Neuronal stem cell (in vitro differentiated cells): Measurements from ENCODE around the gene HAUS6.
"Not testable (repeated sequence)": the region's sequence is repeated elsewhere in the genome, so short reads cannot be mapped to it uniquely, and the experiment has no call there.

Experiments
- DNase-seq: peaks from one replicate; pipeline ENCODE4 v3.0.0-alpha.2; 2013; ENCODE audit warnings: low spot score
- H2AFZ ChIP-seq: one replicate; pipeline ENCODE4 v1.6.1; 2013; ENCODE audit warnings: mild to moderate bottlenecking, low read length, inconsistent platforms
- H2AK5ac ChIP-seq: 2 replicates; pipeline ENCODE4 v1.6.1; 2013; ENCODE audit warnings: low read depth, mild to moderate bottlenecking, inconsistent platforms, low read length, moderate library complexity, mixed read lengths
- H2BK120ac ChIP-seq: 2 replicates; pipeline ENCODE4 v1.6.1; 2013; ENCODE audit warnings: low read depth, mild to moderate bottlenecking, inconsistent platforms, low read length, moderate library complexity, mixed read lengths
- H2BK12ac ChIP-seq: one replicate; pipeline ENCODE4 v1.6.1; 2013; ENCODE audit warnings: low read length, inconsistent platforms
- H2BK15ac ChIP-seq: 2 replicates; pipeline ENCODE4 v1.6.1; 2013; ENCODE audit warnings: mild to moderate bottlenecking, low read length, inconsistent platforms, mixed read lengths
- H2BK5ac ChIP-seq: one replicate; pipeline ENCODE4 v1.6.1; 2013; ENCODE audit warnings: inconsistent platforms, mild to moderate bottlenecking, low read length, moderate library complexity
- H3K14ac ChIP-seq: one replicate; pipeline ENCODE4 v1.6.1; 2013; ENCODE audit warnings: low read length, inconsistent platforms
- H3K18ac ChIP-seq: 2 replicates; pipeline ENCODE4 v1.6.1; 2013; ENCODE audit warnings: low read length, inconsistent platforms
- H3K23ac ChIP-seq: 2 replicates; pipeline ENCODE4 v1.6.1; 2013; ENCODE audit warnings: low read depth, mild to moderate bottlenecking, mixed read lengths, low read length, inconsistent platforms; ENCODE audit not compliant: poor library complexity
- H3K27ac ChIP-seq: replicated peaks from 3 replicates; pipeline ENCODE4 v1.5.1; 2013; ENCODE audit warnings: low read length, inconsistent platforms
- H3K27me3 ChIP-seq, 3 experiments: 2 replicates each; pipeline ENCODE4 v1.6.1; 2013; ENCODE audit warnings: low read length in 3 of 3, mild to moderate bottlenecking in 2 of 3, inconsistent platforms in 1 of 3, low read depth in 1 of 3, mixed read lengths in 1 of 3, moderate library complexity in 1 of 3; ENCODE audit not compliant: control insufficient read depth in 3 of 3, insufficient read depth in 3 of 3
- H3K36me3 ChIP-seq, 2 donors: replicated peaks in 1 of 2; 2 replicates each; pipeline ENCODE4 v1.6.1; 2013; ENCODE audit warnings: low read length in 2 of 2; ENCODE audit not compliant: control insufficient read depth in 2 of 2, insufficient read depth in 2 of 2
- H3K4ac ChIP-seq: 2 replicates; pipeline ENCODE4 v1.6.1; 2013; ENCODE audit warnings: inconsistent platforms, mild to moderate bottlenecking, low read length, moderate library complexity
- H3K4me1 ChIP-seq, 2 donors: 1 replicate in 1 of 2; 2 replicates in 1 of 2; pipeline ENCODE4 v1.6.1; 2013; ENCODE audit warnings: low read length in 2 of 2, low read depth in 1 of 2; ENCODE audit not compliant: control insufficient read depth in 2 of 2, insufficient read depth in 1 of 2
- H3K4me2 ChIP-seq: one replicate; pipeline ENCODE4 v1.6.1; 2013; ENCODE audit warnings: mild to moderate bottlenecking, low read length, inconsistent platforms; ENCODE audit not compliant: insufficient read depth, poor library complexity, severe bottlenecking
- H3K4me3 ChIP-seq, 2 donors: 2 replicates each; pipeline ENCODE4 v1.5.1; 2013; ENCODE audit warnings: low read length in 2 of 2, mild to moderate bottlenecking in 2 of 2, inconsistent platforms in 1 of 2, moderate library complexity in 1 of 2
- H3K79me1 ChIP-seq: one replicate; pipeline ENCODE4 v1.6.1; 2013; ENCODE audit warnings: low read depth, mild to moderate bottlenecking, inconsistent platforms, low read length, moderate library complexity
- H3K9ac ChIP-seq: one replicate; pipeline ENCODE4 v1.6.1; 2013; ENCODE audit warnings: mild to moderate bottlenecking, low read depth, low read length, inconsistent platforms; ENCODE audit not compliant: poor library complexity
- H3K9me3 ChIP-seq, 2 donors: replicated peaks in 1 of 2; 2 replicates each; pipeline versions ENCODE3 to v1.6.1; 2013; ENCODE audit warnings: low read length in 2 of 2, mild to moderate bottlenecking in 2 of 2, inconsistent platforms in 1 of 2, low read depth in 1 of 2, mixed read lengths in 1 of 2, moderate library complexity in 1 of 2; ENCODE audit not compliant: control insufficient read depth in 2 of 2, insufficient read depth in 1 of 2
- H4K8ac ChIP-seq: one replicate; pipeline ENCODE4 v1.6.1; 2013; ENCODE audit warnings: low read depth, mild to moderate bottlenecking, inconsistent platforms, low read length, moderate library complexity
- H4K91ac ChIP-seq: one replicate; pipeline ENCODE4 v1.6.1; 2013; ENCODE audit warnings: low read length, low read depth, mild to moderate bottlenecking, inconsistent platforms; ENCODE audit not compliant: poor library complexity
- WGBS, 2 donors: extraction: QIAGEN DNeasy Blood & Tissue Kit; methylation state at CpG; one replicate each; pipeline ENCODE4 v1.1.7; 2013; ENCODE audit warnings: missing lambda C conversion rate in 2 of 2, mixed read lengths in 1 of 2; ENCODE audit not compliant: insufficient read length in 2 of 2, insufficient replicate concordance in 1 of 2; ENCODE audit errors: extremely low coverage in 2 of 2; 5-methylcytosine and 5-hydroxymethylcytosine counted together

Gene HAUS6

DNA sequence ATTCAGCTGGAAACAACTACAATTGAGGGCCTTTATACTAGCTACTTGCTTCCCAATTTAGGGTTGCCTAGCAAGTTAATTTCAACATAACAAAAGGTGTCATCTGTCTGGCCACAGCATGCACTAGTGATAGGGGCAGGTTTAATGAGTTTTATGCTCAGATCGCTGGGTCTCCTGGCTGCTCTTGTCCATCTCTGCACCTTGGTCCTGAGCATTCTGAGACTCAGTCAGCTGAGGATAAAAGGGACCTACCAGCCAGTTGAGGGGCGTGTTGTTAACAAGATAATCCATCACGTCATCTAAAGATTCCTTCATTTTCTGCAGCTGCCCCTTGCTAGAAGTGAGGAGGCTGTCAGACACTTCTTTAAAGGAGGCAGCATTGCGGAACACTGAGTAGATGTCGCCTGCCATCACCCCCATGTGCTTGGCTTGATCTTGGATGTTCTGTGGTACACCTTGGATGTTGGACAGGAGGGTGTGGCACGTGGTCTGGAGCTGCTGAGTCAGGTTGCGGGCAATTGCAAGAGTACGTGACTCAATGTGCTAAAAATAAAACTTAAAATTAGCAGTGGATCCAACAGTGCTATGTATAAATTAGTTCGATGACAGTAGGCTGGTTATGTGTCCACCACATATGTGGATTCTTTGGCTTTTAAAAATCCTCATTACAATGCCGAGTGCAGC is 13.5 kb upstream of the HAUS6 start:
- no CpG with 5 or more reads among the region's 10 CpGs for WGBS, 2 donors
- H2BK12ac ChIP-seq, result no peak overlapping the region
- H3K36me3 ChIP-seq, result peaks cover 0 to 44% of the 10 kb centered on the region in 2 donors

DNA sequence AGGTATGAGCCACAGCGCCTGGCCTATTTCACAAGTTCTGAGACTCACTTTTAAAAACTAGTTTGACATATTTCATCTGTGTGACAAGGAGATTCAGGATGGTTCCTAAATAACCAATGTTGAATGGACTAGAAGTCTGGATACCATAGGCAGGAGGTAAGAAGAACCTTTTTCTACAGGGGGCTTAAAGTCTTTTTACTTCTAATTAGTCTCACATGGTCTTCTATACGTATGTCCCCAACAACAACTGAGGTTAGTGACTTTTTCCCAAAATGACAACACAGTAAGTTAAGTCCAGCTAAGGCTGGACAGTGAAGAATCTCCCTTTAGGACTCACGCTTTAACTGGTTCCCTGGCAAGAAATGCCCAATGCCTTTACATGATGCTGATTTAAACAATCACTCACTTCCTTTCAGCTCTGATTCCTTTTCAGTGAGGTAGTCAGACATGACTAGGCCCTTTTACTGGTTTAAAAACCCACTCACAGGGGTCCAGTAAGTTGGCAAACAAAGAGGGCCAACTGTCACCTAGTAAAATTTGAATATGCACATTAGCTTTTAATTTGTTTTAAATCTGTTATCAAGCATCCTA is 12.1 kb upstream of the HAUS6 start:
- Histone ChIP-seq H3K4me3 (no peak overlapping the region), H2AFZ (no peak overlapping the region), H2AK5ac (no peak overlapping the region), H3K4me1 (peaks cover 0 to 5% of the 10 kb centered on the region in 2 donors), H3K9ac (no peak overlapping the region), H3K27me3 (no peaks in the 10 kb centered on the region), H2BK120ac (no peak overlapping the region), H3K18ac (no peak overlapping the region), H2BK5ac (no peak overlapping the region), H3K23ac (no peak overlapping the region), H3K27ac (no peak overlapping the region), H2BK12ac (no peak overlapping the region), H3K14ac (no peak overlapping the region), H2BK15ac (no peak overlapping the region), H3K36me3 (peaks cover 0 to 31% of the 10 kb centered on the region in 2 donors), H3K4me2 (no peak overlapping the region), H3K79me1 (peaks cover 3% of the 10 kb centered on the region), H4K8ac (no peak overlapping the region), H3K4ac (no peak overlapping the region), H3K9me3 (no peaks in the 10 kb centered on the region), H4K91ac (no peak overlapping the region)
- DNase-seq, result no peak
- WGBS, 2 donors, result no CpG with 5 or more reads among the region's 3 CpGs

More for the DNA sequence above, 13.5 kb upstream of the HAUS6 start:
- no peak overlapping the region for H3K4ac ChIP-seq
- no peak overlapping the region for H3K9ac ChIP-seq
- H2BK5ac ChIP-seq, result no peak overlapping the region
- no peak overlapping the region for H3K4me2 ChIP-seq
- no peak overlapping the region for H3K18ac ChIP-seq
- H2BK120ac ChIP-seq, result no peak overlapping the region
- peaks cover 0 to 5% of the 10 kb centered on the region in 2 donors for H3K4me1 ChIP-seq
- DNase-seq, result no peak
- H3K79me1 ChIP-seq, result peaks cover 5% of the 10 kb centered on the region
- H4K8ac ChIP-seq, result no peak overlapping the region
- H3K23ac ChIP-seq, result no peak overlapping the region
- no peak overlapping the region for H2AFZ ChIP-seq
- no peaks in the 10 kb centered on the region for H3K27me3 ChIP-seq
- H3K14ac ChIP-seq, result no peak overlapping the region
- no peak overlapping the region for H4K91ac ChIP-seq
- H2BK15ac ChIP-seq, result no peak overlapping the region
- no peak overlapping the region for H3K27ac ChIP-seq
- H3K4me3 ChIP-seq, result no peak overlapping the region
- H3K9me3 ChIP-seq, result no peaks in the 10 kb centered on the region
- H2AK5ac ChIP-seq, result no peak overlapping the region

DNA sequence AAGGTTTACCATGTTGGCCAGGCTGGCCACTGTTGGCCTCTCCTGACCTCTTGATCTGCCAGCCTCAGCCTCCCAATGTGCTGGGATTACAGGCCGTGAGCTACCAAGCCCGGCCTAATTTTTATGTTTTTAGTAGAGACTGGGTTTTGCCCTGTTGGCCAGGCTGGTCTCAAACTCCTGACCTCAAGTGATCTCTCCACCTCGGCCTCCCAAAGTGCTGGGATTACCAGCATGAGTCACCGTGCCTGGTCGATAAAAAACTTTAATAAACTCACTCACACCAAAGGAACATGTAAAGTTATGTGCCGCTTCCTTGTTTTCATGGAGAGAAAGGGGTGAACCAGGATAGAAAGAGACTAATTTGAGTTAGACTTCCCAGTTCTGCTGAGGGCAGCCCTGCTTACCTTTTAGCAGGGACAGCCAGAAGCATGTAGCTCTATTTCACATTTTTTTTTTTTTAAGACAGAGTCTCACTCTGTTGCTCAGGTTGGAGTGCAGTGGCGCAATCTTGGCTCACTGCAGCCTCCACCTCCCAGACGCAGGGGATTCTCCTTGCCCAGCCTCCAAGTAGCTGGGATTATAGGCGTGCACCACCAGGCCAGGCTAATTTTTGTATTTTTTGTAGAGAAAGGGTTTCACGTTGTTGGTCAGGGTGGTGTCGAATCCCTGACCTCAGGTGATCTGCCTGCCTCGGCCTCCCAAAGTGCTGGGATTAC is 11.4 kb upstream of the HAUS6 start:
- H2BK12ac ChIP-seq, result no peak overlapping the region
- H3K79me1 ChIP-seq, result peaks cover 3% of the 10 kb centered on the region
- H3K9ac ChIP-seq, result no peak overlapping the region
- no peak overlapping the region for H4K91ac ChIP-seq
- H2BK5ac ChIP-seq, result no peak overlapping the region
- H2BK120ac ChIP-seq, result no peak overlapping the region
- no CpG with 5 or more reads among the region's 12 CpGs for WGBS, 2 donors
- no peaks in the 10 kb centered on the region for H3K9me3 ChIP-seq
- no peak overlapping the region for H2AK5ac ChIP-seq
- DNase-seq, result no peak
- H4K8ac ChIP-seq, result no peak overlapping the region
- no peak overlapping the region for H3K14ac ChIP-seq
- H3K27me3 ChIP-seq, result no peaks in the 10 kb centered on the region
- H2AFZ ChIP-seq, result no peak overlapping the region
- no peak overlapping the region for H3K4me2 ChIP-seq
- H3K4me3 ChIP-seq, result no peak overlapping the region
- H3K4ac ChIP-seq, result no peak overlapping the region
- H3K4me1 ChIP-seq, result peaks cover 0 to 5% of the 10 kb centered on the region in 2 donors
- H2BK15ac ChIP-seq, result no peak overlapping the region
- H3K36me3 ChIP-seq, result peaks cover 0 to 27% of the 10 kb centered on the region in 2 donors
- no peak overlapping the region for H3K27ac ChIP-seq
- H3K18ac ChIP-seq, result no peak overlapping the region
- no peak overlapping the region for H3K23ac ChIP-seq

DNA sequence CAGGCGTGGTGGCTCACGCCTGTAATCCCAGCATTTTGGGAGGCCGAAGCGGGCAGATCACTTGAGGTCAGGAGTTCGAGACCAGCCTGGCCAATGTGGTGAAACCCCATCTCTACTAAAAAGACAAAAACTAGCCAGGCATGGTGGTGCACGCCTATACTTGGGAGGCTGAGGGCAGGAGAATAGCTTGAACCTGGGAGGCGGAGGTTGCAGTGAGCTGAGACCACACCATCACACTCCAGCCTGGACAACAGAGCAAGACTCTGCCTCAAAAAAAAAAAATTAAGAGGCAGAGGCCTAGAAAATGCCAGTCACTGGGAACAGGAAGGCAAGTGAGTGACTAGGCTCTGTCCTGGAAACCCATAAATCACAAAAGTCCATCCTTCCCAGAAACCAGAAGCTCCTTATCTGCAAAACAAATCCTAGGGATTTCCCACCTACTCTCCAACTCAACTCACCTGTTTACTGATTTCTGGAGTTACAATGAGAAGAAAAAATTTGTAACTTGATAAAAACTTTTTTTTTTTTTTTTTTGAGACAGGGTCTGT is 10.4 kb upstream of the HAUS6 start:
- not testable (repeated sequence) for H3K18ac ChIP-seq, H2BK5ac ChIP-seq, H4K8ac ChIP-seq, H2AFZ ChIP-seq, H3K4me2 ChIP-seq, H3K14ac ChIP-seq, H3K79me1 ChIP-seq, H3K9ac ChIP-seq, H2BK15ac ChIP-seq, H3K9me3 ChIP-seq, H3K4ac ChIP-seq, H3K27ac ChIP-seq, H3K27me3 ChIP-seq, H3K23ac ChIP-seq, DNase-seq, H2BK12ac ChIP-seq, H2AK5ac ChIP-seq, H2BK120ac ChIP-seq, H4K91ac ChIP-seq, H3K4me3 ChIP-seq, H3K4me1 ChIP-seq
- peaks cover 0 to 23% of the 10 kb centered on the region in 2 donors for H3K36me3 ChIP-seq
- WGBS, 2 donors, result no CpG with 5 or more reads among the region's 7 CpGs
